OCI-LY1 (cell line): Measurements from ENCODE around the gene COPS7A.
A peak's percentile ranks its signal among the peaks of the same experiment; 100 is the strongest.
"Not testable (repeated sequence)": the region's sequence is repeated elsewhere in the genome, so short reads cannot be mapped to it uniquely, and the experiment has no call there.

ENCODE experiments used
- H2AFZ ChIP-seq: fragments of 200-600 bp; sonication (generic), shearing (Covaris generic); 2 replicates; pipeline ENCODE4 v1.6.0; 2014; ENCODE audit warnings: antibody characterized with exemption, mild to moderate bottlenecking, low read length
- H3F3A ChIP-seq: fragments of 200-600 bp; sonication (generic), shearing (Covaris generic); 2 replicates; pipeline ENCODE4 v1.6.0; 2014; ENCODE audit warnings: mild to moderate bottlenecking, antibody characterized with exemption, low read length, moderate library complexity; ENCODE audit not compliant: insufficient read depth
- H3K27ac ChIP-seq: fragments of 200-600 bp; sonication (generic); 2 replicates; pipeline ENCODE4 v1.5.1; 2014; ENCODE audit warnings: low read length, mixed run types, mild to moderate bottlenecking, low read depth; ENCODE audit not compliant: poor library complexity, severe bottlenecking
- H3K27me3 ChIP-seq: fragments of 200-600 bp; sonication (generic); 2 replicates; pipeline ENCODE4 v1.6.0; 2014; ENCODE audit warnings: antibody characterized with exemption, mild to moderate bottlenecking, low read length, moderate library complexity; ENCODE audit not compliant: insufficient read depth
- H3K36me3 ChIP-seq: fragments of 200-600 bp; sonication (generic); 2 replicates; pipeline ENCODE4 v1.6.1; 2014; ENCODE audit warnings: mild to moderate bottlenecking, antibody characterized with exemption, low read length, moderate library complexity, mixed read lengths; ENCODE audit not compliant: insufficient read depth
- H3K4me1 ChIP-seq: fragments of 200-600 bp; sonication (generic); 2 replicates; pipeline ENCODE4 v1.5.1; 2014; ENCODE audit warnings: mild to moderate bottlenecking, low read length, moderate library complexity; ENCODE audit not compliant: insufficient read depth, severe bottlenecking
- H3K4me2 ChIP-seq: fragments of 200-600 bp; sonication (generic), shearing (Covaris generic); 2 replicates; pipeline ENCODE4 v1.6.1; 2014; ENCODE audit warnings: low read length
- H3K4me3 ChIP-seq: fragments of 200-600 bp; sonication (generic); 2 replicates; pipeline ENCODE4 v1.5.1; 2014; ENCODE audit warnings: low read length, low read depth, mild to moderate bottlenecking, mixed read lengths; ENCODE audit not compliant: poor library complexity, severe bottlenecking
- H3K79me2 ChIP-seq: fragments of 200-600 bp; shearing (Covaris generic); 2 replicates; pipeline ENCODE4 v1.6.1; 2016; ENCODE audit warnings: mixed run types, low read length, mixed read lengths; ENCODE audit not compliant: insufficient read depth
- H3K9ac ChIP-seq: fragments of 200-600 bp; sonication (generic), shearing (Covaris generic); 2 replicates; pipeline ENCODE4 v1.6.1; 2014; ENCODE audit warnings: mild to moderate bottlenecking, low read length, mixed read lengths
- H3K9me2 ChIP-seq: fragments of 200-600 bp; sonication (generic), shearing (Covaris generic); 2 replicates; pipeline ENCODE4 v1.6.1; 2014; ENCODE audit warnings: low read depth, mild to moderate bottlenecking, low read length, mixed read lengths
- H3K9me3 ChIP-seq: fragments of 200-600 bp; shearing (Covaris generic); 2 replicates; pipeline ENCODE4 v1.6.1; 2014; ENCODE audit warnings: low read length, mixed read lengths
- H4K20me1 ChIP-seq: fragments of 200-600 bp; sonication (generic), shearing (Covaris generic); 2 replicates; pipeline ENCODE4 v1.6.0; 2016; ENCODE audit warnings: mild to moderate bottlenecking, low read length; ENCODE audit not compliant: insufficient read depth
- CTCF ChIP-seq: fragments of 200-600 bp; sonication (generic), shearing (Covaris generic); IDR thresholded peaks from 2 replicates; pipeline ENCODE4 v1.5.1; 2017; ENCODE audit warnings: mild to moderate bottlenecking, antibody characterized with exemption, low read length, moderate library complexity, mixed read lengths
- EZH2 ChIP-seq: fragments of 200-600 bp; sonication (generic), shearing (Covaris generic); IDR thresholded peaks from 2 replicates; pipeline ENCODE4 v1.8.0; 2017; ENCODE audit warnings: borderline replicate concordance, mixed run types, mild to moderate bottlenecking, antibody characterized with exemption, low read length, moderate library complexity, mixed read lengths

COPS7A gene

GRCh38 chr12:6700646-6701051 lies 23.2 kb upstream of the COPS7A start, which contains the start of gene PIANP:
TSS of gene PIANP (minus strand) at chr12:6700815. CDS start at chr12:6698061, 2,754 bp downstream.
- no peaks in the 10 kb centered on the region for H3K79me2 ChIP-seq
- H3K4me1 ChIP-seq, result peaks cover 35% of the 10 kb centered on the region
- peaks cover 20% of the 10 kb centered on the region; the same call in 1 of the 2 replicates for H3K27me3 ChIP-seq
- no peaks in the 10 kb centered on the region for H4K20me1 ChIP-seq
- no peak within 1 kb of the TSS for H3K27ac ChIP-seq
- no peaks in the 10 kb centered on the region for H3K9me3 ChIP-seq
- H2AFZ ChIP-seq, result no peak within 1 kb of the TSS
- no peaks in the 10 kb centered on the region for H3K9me2 ChIP-seq
- H3K9ac ChIP-seq, result peak within 1 kb of the TSS; percentile 29; the same call in 1 of the 2 replicates
- TF ChIP-seq EZH2, result no peak
- H3K4me3 ChIP-seq, result peak within 1 kb of the TSS; percentile 50
- H3K4me2 ChIP-seq, result peak within 1 kb of the TSS; percentile 67
- H3K36me3 ChIP-seq, result no peaks in the 10 kb centered on the region
- no peaks in the 10 kb centered on the region for H3F3A ChIP-seq

- Histone ChIP-seq H3K9me3 (no peaks in the 10 kb centered on the region), H2AFZ (no peak overlapping the region), H3K36me3 (no peaks in the 10 kb centered on the region), H3K4me1 (peaks cover 30% of the 10 kb centered on the region), H3K9ac (no peak overlapping the region), H3K27me3 (peaks cover 20% of the 10 kb centered on the region; the same call in 1 of the 2 replicates), H3F3A (no peaks in the 10 kb centered on the region), H3K9me2 (no peaks in the 10 kb centered on the region), H3K79me2 (no peaks in the 10 kb centered on the region), H3K4me3 (peak overlapping the region; percentile 50), H4K20me1 (no peaks in the 10 kb centered on the region), H3K4me2 (peak overlapping the region; percentile 67), H3K27ac (no peak overlapping the region)
- TF ChIP-seq CTCF (no peak), EZH2 (no peak)
Measured at GRCh38 chr12:6701078-6701768, 22.6 kb upstream of the COPS7A start.

GRCh38 chr12:6703631-6704030 lies 20.2 kb upstream of the COPS7A start:
- H3K4me3 ChIP-seq, result no peak overlapping the region
- no peaks in the 10 kb centered on the region for H3K9me2 ChIP-seq
- TF ChIP-seq EZH2 (no peak), CTCF (no peak)
- H3K4me2 ChIP-seq, result no peak overlapping the region; the same call in 1 of the 2 replicates
- no peaks in the 10 kb centered on the region for H3K79me2 ChIP-seq
- no peaks in the 10 kb centered on the region for H3F3A ChIP-seq
- no peak overlapping the region for H2AFZ ChIP-seq
- no peaks in the 10 kb centered on the region for H3K9me3 ChIP-seq
- no peak overlapping the region for H3K9ac ChIP-seq
- H3K27ac ChIP-seq, result no peak overlapping the region
- H3K36me3 ChIP-seq, result no peaks in the 10 kb centered on the region
- H3K27me3 ChIP-seq, result peaks cover 20% of the 10 kb centered on the region; the same call in 1 of the 2 replicates
- H4K20me1 ChIP-seq, result no peaks in the 10 kb centered on the region
- peaks cover 11% of the 10 kb centered on the region for H3K4me1 ChIP-seq

GRCh38 chr12:6708351-6708750 lies 15.5 kb upstream of the COPS7A start:
- H3K9me2 ChIP-seq, H3K4me3 ChIP-seq, H3K27ac ChIP-seq, H2AFZ ChIP-seq, H3K4me2 ChIP-seq, H4K20me1 ChIP-seq, H3F3A ChIP-seq, H3K4me1 ChIP-seq, H3K9ac ChIP-seq, H3K79me2 ChIP-seq, H3K27me3 ChIP-seq, H3K9me3 ChIP-seq, H3K36me3 ChIP-seq: not testable (repeated sequence)
